Breast epithelium (tissue), 4 donors: Measurements from ENCODE around the gene PLCB4. TPM values are rescaled to one million over a fixed set of nuclear protein-coding genes. Genes with fewer than 3 reads are reported as not detected.
"Not testable (repeated sequence)": the region's sequence is repeated elsewhere in the genome, so short reads cannot be mapped to it uniquely, and the experiment has no call there.

ENCODE experiments used
- DNase-seq, 2 donors: peaks; one replicate each; pipeline ENCODE4 v3.0.0-alpha.2; 2019; ENCODE audit warnings: low spot score in 2 of 2
- H3K27ac ChIP-seq, 2 donors: fragments of 200-600 bp; sonication (generic) in 1 of 2; one replicate each; pipeline ENCODE4 v1.5.1; 2016 to 2019; ENCODE audit warnings: mild to moderate bottlenecking in 1 of 2
- H3K27me3 ChIP-seq, 2 donors: fragments of 200-600 bp; sonication (generic) in 1 of 2; one replicate each; pipeline versions ENCODE4 v1.5.1 to v1.6.0; 2017 to 2019; ENCODE audit warnings: control low read depth in 1 of 2, mild to moderate bottlenecking in 1 of 2
- H3K36me3 ChIP-seq: fragments of 200-600 bp; one replicate; pipeline ENCODE4 v1.5.1; 2019
- H3K4me1 ChIP-seq, 2 donors: fragments of 200-600 bp; sonication (generic); one replicate each; pipeline ENCODE4 v1.5.1; 2016 to 2019; ENCODE audit warnings: control low read depth in 1 of 2
- H3K4me3 ChIP-seq, 3 donors: fragments of 200-600 bp; sonication (generic); 1 replicate in 2 of 3; 2 replicates in 1 of 3; pipeline ENCODE4 v1.5.1; 2016 to 2019; ENCODE audit warnings: mild to moderate bottlenecking in 3 of 3, moderate library complexity in 2 of 3
- H3K9me3 ChIP-seq, 2 donors: fragments of 200-600 bp; sonication (generic) in 1 of 2; one replicate each; pipeline ENCODE4 v1.5.1; 2016 to 2019; ENCODE audit warnings: control low read depth in 1 of 2
- CTCF ChIP-seq, 3 donors: fragments of 450-650 bp; IDR thresholded peaks; one replicate each; pipeline ENCODE4 v1.5.1; 2016 to 2017; ENCODE audit warnings: antibody characterized with exemption in 3 of 3, mild to moderate bottlenecking in 3 of 3, moderate library complexity in 3 of 3
- POLR2A ChIP-seq: fragments of 450-650 bp; IDR thresholded peaks from one replicate; pipeline ENCODE4 v1.6.1; 2016; ENCODE audit warnings: antibody characterized with exemption, mild to moderate bottlenecking, moderate library complexity
- POLR2AphosphoS5 ChIP-seq, 3 donors: sonication (generic); formaldehyde crosslinking; IDR thresholded peaks; one replicate each; pipeline ENCODE4 v1.6.1; 2017; ENCODE audit warnings: antibody characterized with exemption in 3 of 3
- intact Hi-C: fragments of 100-400 bp; cut with DNase I; formaldehyde crosslinking; loops from one replicate; pipeline ENCODE4 v1.15.1; 2023; ENCODE audit warnings: low total_unique reads
- total RNA-seq, 3 donors: library from RNA; depleted of rRNA; stranded (reverse); fragments of >200 nt; gene quantifications; one replicate each; pipeline ENCODE4 v1.1.0, GENCODE V29; 2016

The PLCB4 gene
- total RNA-seq, 3 donors from 2014 or later, result 9.4 to 17.7 (median 13.0) TPM

DNA sequence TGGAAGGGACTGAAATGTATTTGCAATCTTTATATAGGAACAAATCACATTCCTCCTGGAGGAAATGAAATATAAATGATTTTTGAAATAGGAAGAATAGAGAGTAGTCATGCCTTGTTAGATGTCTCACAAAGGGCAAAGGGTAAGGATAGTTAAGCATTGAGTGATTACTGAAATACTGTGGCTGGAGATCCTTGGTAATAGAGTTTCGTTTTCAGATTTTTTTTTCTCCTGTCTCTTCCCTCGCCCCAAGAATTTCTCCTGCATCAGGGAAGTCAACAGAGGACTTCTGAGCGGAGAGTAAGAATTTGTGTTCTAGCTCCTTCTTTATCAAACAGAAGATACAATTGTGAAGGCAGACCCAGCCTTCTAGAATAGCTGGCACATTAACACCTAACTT lies 79.4 kb downstream of the PLCB4 start:
- Histone ChIP-seq H3K27ac (no peak overlapping the region), H3K9me3 (peaks cover 0 to 4% of the 10 kb centered on the region in 2 donors), H3K27me3 (no peaks in the 10 kb centered on the region), H3K4me3 (no peak overlapping the region), H3K4me1 (no peaks in the 10 kb centered on the region), H3K36me3 (no peaks in the 10 kb centered on the region)
- intact Hi-C loops, result no loop called here
- no peak for DNase-seq
- TF ChIP-seq POLR2A (no peak), POLR2AphosphoS5 (IDR thresholded peaks at IDR 0.05) (no peak), CTCF (IDR thresholded peaks at IDR 0.05) (no peak)

GRCh38 chr20:9149087-9149486 lies 80.2 kb downstream of the PLCB4 start:
- intact Hi-C loops, result no loop called here
- TF ChIP-seq POLR2AphosphoS5 (IDR thresholded peaks at IDR 0.05) (no peak), CTCF (IDR thresholded peaks at IDR 0.05) (no peak), POLR2A (no peak)

GRCh38 chr20:9149796-9150195 lies 80.9 kb downstream of the PLCB4 start:
- no peak for DNase-seq
- H3K36me3 ChIP-seq, result no peaks in the 10 kb centered on the region
- H3K27ac ChIP-seq, result no peak overlapping the region
- TF ChIP-seq CTCF (IDR thresholded peaks at IDR 0.05), result no peak
- no peak for TF ChIP-seq POLR2AphosphoS5 (IDR thresholded peaks at IDR 0.05)
- TF ChIP-seq POLR2A, result no peak
- H3K4me3 ChIP-seq, result no peak overlapping the region
- no peaks in the 10 kb centered on the region for H3K4me1 ChIP-seq
- H3K27me3 ChIP-seq, result no peaks in the 10 kb centered on the region
- intact Hi-C loops, result no loop called here
- H3K9me3 ChIP-seq, result peaks cover 0 to 4% of the 10 kb centered on the region in 2 donors

More at GRCh38 chr20:9149087-9149486, 80.2 kb downstream of the PLCB4 start:
- no peak overlapping the region for H3K27ac ChIP-seq
- no peak for DNase-seq
- H3K4me1 ChIP-seq, result no peaks in the 10 kb centered on the region
- H3K4me3 ChIP-seq, result no peak overlapping the region
- H3K9me3 ChIP-seq, result peaks cover 0 to 4% of the 10 kb centered on the region in 2 donors
- H3K27me3 ChIP-seq, result no peaks in the 10 kb centered on the region
- no peaks in the 10 kb centered on the region for H3K36me3 ChIP-seq

DNA sequence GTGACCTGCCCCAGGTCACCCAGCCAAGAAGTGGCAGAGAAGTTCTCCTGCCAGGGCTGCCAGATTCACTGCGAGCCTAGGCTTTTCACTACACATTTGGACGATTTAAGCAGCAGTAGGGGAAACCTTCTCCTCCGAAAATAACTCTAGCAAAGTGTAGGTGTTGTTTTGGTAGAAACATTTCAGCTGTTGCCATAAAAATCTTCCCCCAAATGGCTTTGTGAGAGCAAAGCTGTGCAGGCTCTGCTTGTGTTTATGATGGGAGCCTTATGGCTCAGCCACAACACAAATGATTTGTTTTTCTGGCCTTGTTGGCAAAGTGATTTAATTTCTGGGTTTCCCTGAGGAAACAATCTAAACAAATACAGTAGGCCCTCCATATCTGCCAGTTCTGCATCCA lies 81.8 kb downstream of the PLCB4 start:
- Histone ChIP-seq H3K27ac (no peak overlapping the region), H3K36me3 (no peaks in the 10 kb centered on the region), H3K4me3 (no peak overlapping the region), H3K4me1 (no peaks in the 10 kb centered on the region), H3K9me3 (peaks cover 0 to 4% of the 10 kb centered on the region in 2 donors), H3K27me3 (no peaks in the 10 kb centered on the region)
- no peak for DNase-seq
- intact Hi-C loops, result no loop called here
- TF ChIP-seq CTCF (IDR thresholded peaks at IDR 0.05), result no peak
- TF ChIP-seq POLR2AphosphoS5 (IDR thresholded peaks at IDR 0.05), result no peak
- TF ChIP-seq POLR2A, result no peak

- not testable (repeated sequence) for H3K4me3 ChIP-seq, H3K27ac ChIP-seq, H3K27me3 ChIP-seq, H3K36me3 ChIP-seq, H3K4me1 ChIP-seq, H3K9me3 ChIP-seq, DNase-seq
- intact Hi-C loops, result loop anchor here (2.0 kb wide), 1 partner anchor 61 kb away; no protein-coding TSS in a partner anchor
Observed at GRCh38 chr20:9152139-9152538, 83.3 kb downstream of the PLCB4 start.

- no peaks in the 10 kb centered on the region for H3K4me1 ChIP-seq
- H3K4me3 ChIP-seq, result no peak overlapping the region
- intact Hi-C loops, result no loop called here
- no peak overlapping the region for H3K27ac ChIP-seq
- peaks cover 0 to 4% of the 10 kb centered on the region in 2 donors for H3K9me3 ChIP-seq
- H3K27me3 ChIP-seq, result no peaks in the 10 kb centered on the region
- no peak for DNase-seq
- no peaks in the 10 kb centered on the region for H3K36me3 ChIP-seq
- TF ChIP-seq POLR2A (no peak), CTCF (IDR thresholded peaks at IDR 0.05) (no peak), POLR2AphosphoS5 (IDR thresholded peaks at IDR 0.05) (no peak)
Observed at GRCh38 chr20:9154464-9155024, 85.7 kb downstream of the PLCB4 start.
